ENCODE data around the gene GOLGA6L7.

- no peak for TF ChIP-seq CTCF (IDR thresholded peaks at IDR 0.05)
- no peak for TF ChIP-seq POLR2A (IDR thresholded peaks at IDR 0.05)
Observed at GRCh38 chr15:28873006-28873405, 24.6 kb upstream of the GOLGA6L7 start.

All from ovary (tissue), 3 donors.